ENCODE data around the gene BLMH. TPM values are rescaled to one million over a fixed set of nuclear protein-coding genes. Genes with fewer than 3 reads are reported as not detected.

The BLMH gene
- total RNA-seq, 1 donor from 2014 or later, result 26.0 TPM

- no peak overlapping the region for H3K27ac ChIP-seq
- no peak for TF ChIP-seq CTCF (IDR thresholded peaks at IDR 0.05)
- no peaks in the 10 kb centered on the region for H3K9me3 ChIP-seq
- no peak for DNase-seq
- H3K4me1 ChIP-seq, result no peaks in the 10 kb centered on the region
- no peak for ATAC-seq
- H3K36me3 ChIP-seq, result peaks cover 34% of the 10 kb centered on the region
- H3K4me3 ChIP-seq, result no peak overlapping the region
- no peaks in the 10 kb centered on the region for H3K27me3 ChIP-seq
- intact Hi-C loops (cut with DNase I), result no loop called here
Measured at GRCh38 chr17:30249460-30249859, 42.3 kb downstream of the BLMH start.

GRCh38 chr17:30248786-30249185 is 43.0 kb downstream of the BLMH start:
- no peaks in the 10 kb centered on the region for H3K4me1 ChIP-seq
- H3K4me3 ChIP-seq, result no peak overlapping the region
- ATAC-seq (no peak), DNase-seq (no peak)
- intact Hi-C loops (cut with DNase I), result no loop called here
- H3K9me3 ChIP-seq, result no peaks in the 10 kb centered on the region
- no peak overlapping the region for H3K27ac ChIP-seq
- no peaks in the 10 kb centered on the region for H3K27me3 ChIP-seq
- no peak for TF ChIP-seq CTCF (IDR thresholded peaks at IDR 0.05)
- H3K36me3 ChIP-seq, result peaks cover 34% of the 10 kb centered on the region

GRCh38 chr17:30246460-30246859 is 45.3 kb downstream of the BLMH start:
- peaks cover 23% of the 10 kb centered on the region for H3K36me3 ChIP-seq
- no peak for DNase-seq
- H3K27ac ChIP-seq, result no peak overlapping the region
- TF ChIP-seq CTCF (IDR thresholded peaks at IDR 0.05), result no peak
- H3K4me3 ChIP-seq, result no peak overlapping the region
- no peaks in the 10 kb centered on the region for H3K27me3 ChIP-seq
- no peak for ATAC-seq
- no peaks in the 10 kb centered on the region for H3K9me3 ChIP-seq
- intact Hi-C loops (cut with DNase I), result no loop called here
- H3K4me1 ChIP-seq, result no peaks in the 10 kb centered on the region

DNA sequence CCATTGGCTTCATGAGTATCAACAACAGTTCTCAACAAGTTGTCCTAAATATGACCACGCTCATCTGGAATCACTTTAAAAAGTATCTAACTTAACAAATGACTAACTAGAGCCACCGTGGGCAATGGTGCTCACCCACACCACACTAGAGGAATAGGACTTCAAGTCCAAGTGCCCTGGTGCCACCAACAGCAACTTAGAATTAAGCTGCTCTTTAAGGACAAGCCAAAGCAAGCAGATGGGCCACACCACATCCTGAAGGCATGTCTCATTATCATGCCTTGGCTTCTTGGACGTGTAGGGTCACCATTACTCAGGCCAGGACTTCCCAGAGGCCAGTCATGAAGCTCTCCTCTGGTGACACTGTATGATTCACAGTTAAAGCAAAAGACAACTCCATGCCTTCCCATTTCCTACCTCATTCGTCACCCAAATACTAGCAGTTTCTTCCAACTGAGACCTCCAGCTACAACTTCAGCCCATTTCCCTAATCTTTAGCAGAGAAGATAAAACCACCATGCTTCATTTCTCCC is 46.8 kb downstream of the BLMH start:
- H3K36me3 ChIP-seq, result peaks cover 23% of the 10 kb centered on the region
- DNase-seq, result no peak
- TF ChIP-seq CTCF (IDR thresholded peaks at IDR 0.05), result no peak
- no peaks in the 10 kb centered on the region for H3K9me3 ChIP-seq
- H3K4me3 ChIP-seq, result no peak overlapping the region
- H3K4me1 ChIP-seq, result no peaks in the 10 kb centered on the region
- ATAC-seq, result no peak
- H3K27me3 ChIP-seq, result no peaks in the 10 kb centered on the region
- H3K27ac ChIP-seq, result no peak overlapping the region
- intact Hi-C loops (cut with DNase I), result no loop called here

DNA sequence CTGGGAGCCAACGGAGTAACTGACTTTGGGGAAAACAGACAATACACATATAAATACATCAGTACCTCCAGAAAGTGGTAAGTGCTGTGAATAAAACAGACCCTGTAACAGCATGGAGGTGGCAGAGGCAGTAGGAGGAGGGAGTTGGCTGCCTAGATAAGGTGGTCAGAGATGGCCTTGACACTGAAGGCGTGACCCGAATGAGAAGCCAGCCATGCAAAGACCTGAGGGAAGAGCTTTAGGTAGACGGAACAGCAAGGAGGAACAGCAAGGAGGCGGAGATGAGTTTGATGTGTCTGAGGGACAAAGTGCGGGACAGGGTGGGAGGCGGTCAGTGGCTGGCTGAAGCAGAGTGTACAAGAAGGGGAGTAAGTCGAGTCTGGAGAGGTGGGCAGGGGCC is 48.2 kb downstream of the BLMH start:
- Histone ChIP-seq H3K27me3 (peaks cover 5% of the 10 kb centered on the region), H3K4me3 (no peak overlapping the region), H3K9me3 (no peaks in the 10 kb centered on the region), H3K27ac (no peak overlapping the region), H3K36me3 (peaks cover 11% of the 10 kb centered on the region), H3K4me1 (peaks cover 6% of the 10 kb centered on the region)
- DNase-seq (no peak), ATAC-seq (no peak)
- intact Hi-C loops (cut with DNase I), result no loop called here
- TF ChIP-seq CTCF (IDR thresholded peaks at IDR 0.05), result no peak

GRCh38 chr17:30243002-30243401 is 48.7 kb downstream of the BLMH start:
- peaks cover 6% of the 10 kb centered on the region for H3K36me3 ChIP-seq
- no peak overlapping the region for H3K27ac ChIP-seq
- TF ChIP-seq CTCF (IDR thresholded peaks at IDR 0.05), result no peak
- ATAC-seq (no peak), DNase-seq (no peak)
- H3K4me3 ChIP-seq, result no peak overlapping the region
- H3K27me3 ChIP-seq, result peaks cover 11% of the 10 kb centered on the region
- H3K4me1 ChIP-seq, result peaks cover 7% of the 10 kb centered on the region
- intact Hi-C loops (cut with DNase I), result no loop called here
- no peaks in the 10 kb centered on the region for H3K9me3 ChIP-seq
